Trophoblast cell (in vitro differentiated cells and primary cell): ENCODE results near the gene SPRN.

Source experiments
- DNase-seq, 2 donors: peaks; one replicate each; pipeline ENCODE4 v3.0.0-alpha.2; 2016
- H2AFZ ChIP-seq: 2 replicates; pipeline ENCODE4 v1.6.1; 2013; ENCODE audit warnings: low read length, moderate library complexity, mild to moderate bottlenecking; ENCODE audit not compliant: insufficient read depth, poor library complexity
- H2AK5ac ChIP-seq: 2 replicates; pipeline ENCODE4 v1.6.1; 2013; ENCODE audit warnings: mild to moderate bottlenecking, low read length
- H2BK120ac ChIP-seq: 2 replicates; pipeline ENCODE4 v1.6.1; 2013; ENCODE audit warnings: low read length, mild to moderate bottlenecking, moderate library complexity; ENCODE audit not compliant: insufficient read depth, poor library complexity
- H2BK12ac ChIP-seq: 2 replicates; pipeline ENCODE4 v1.6.1; 2013; ENCODE audit warnings: mild to moderate bottlenecking, low read length, moderate library complexity
- H2BK5ac ChIP-seq: 2 replicates; pipeline ENCODE4 v1.6.1; 2013; ENCODE audit warnings: low read length, low read depth, moderate library complexity, mild to moderate bottlenecking; ENCODE audit not compliant: poor library complexity
- H3K14ac ChIP-seq: 2 replicates; pipeline ENCODE4 v1.6.1; 2013; ENCODE audit warnings: mild to moderate bottlenecking, low read length
- H3K18ac ChIP-seq: 2 replicates; pipeline ENCODE4 v1.6.1; 2013; ENCODE audit warnings: mild to moderate bottlenecking, low read length
- H3K23ac ChIP-seq: 2 replicates; pipeline ENCODE4 v1.6.1; 2013; ENCODE audit warnings: low read length
- H3K27ac ChIP-seq: 2 replicates; pipeline ENCODE4 v1.5.1; 2013; ENCODE audit warnings: low read depth, mild to moderate bottlenecking, inconsistent platforms, low read length, moderate library complexity
- H3K27me3 ChIP-seq: 2 replicates; pipeline ENCODE4 v1.6.1; 2013; ENCODE audit warnings: inconsistent platforms, mild to moderate bottlenecking, low read length, moderate library complexity; ENCODE audit not compliant: insufficient read depth
- H3K36me3 ChIP-seq, 2 experiments: 1 replicate in 1 of 2; 2 replicates in 1 of 2; pipeline ENCODE4 v1.6.1; 2013; ENCODE audit warnings: low read length in 2 of 2, mild to moderate bottlenecking in 2 of 2, moderate library complexity in 1 of 2; ENCODE audit not compliant: insufficient read depth in 2 of 2, control insufficient read depth in 1 of 2
- H3K4ac ChIP-seq: 2 replicates; pipeline ENCODE4 v1.6.1; 2013; ENCODE audit warnings: low read depth, mild to moderate bottlenecking, low read length, moderate library complexity
- H3K4me1 ChIP-seq, 2 experiments: 1 replicate in 1 of 2; 2 replicates in 1 of 2; pipeline ENCODE4 v1.6.1; 2013; ENCODE audit warnings: low read length in 2 of 2, mild to moderate bottlenecking in 2 of 2, moderate library complexity in 1 of 2; ENCODE audit not compliant: insufficient read depth in 2 of 2, control insufficient read depth in 1 of 2
- H3K4me2 ChIP-seq: 2 replicates; pipeline ENCODE4 v1.6.1; 2013; ENCODE audit warnings: inconsistent platforms, mild to moderate bottlenecking, low read length, moderate library complexity
- H3K4me3 ChIP-seq: 2 replicates; pipeline ENCODE4 v1.5.1; 2013; ENCODE audit warnings: mild to moderate bottlenecking, low read depth, low read length, inconsistent platforms
- H3K79me1 ChIP-seq: one replicate; pipeline ENCODE4 v1.6.1; 2013; ENCODE audit warnings: low read length
- H3K79me2 ChIP-seq: 2 replicates; pipeline ENCODE4 v1.6.1; 2013; ENCODE audit warnings: low read length, mild to moderate bottlenecking; ENCODE audit not compliant: control insufficient read depth, insufficient read depth, poor library complexity
- H3K9ac ChIP-seq: 2 replicates; pipeline ENCODE4 v1.6.1; 2013; ENCODE audit warnings: mild to moderate bottlenecking, low read length
- H3K9me3 ChIP-seq: 2 replicates; pipeline ENCODE4 v1.6.1; 2013; ENCODE audit warnings: low read depth, mild to moderate bottlenecking, control low read depth, inconsistent platforms, low read length; ENCODE audit not compliant: insufficient read depth
- H4K12ac ChIP-seq: 2 replicates; pipeline ENCODE4 v1.6.1; 2013; ENCODE audit warnings: low read depth, mild to moderate bottlenecking, low read length, moderate library complexity
- H4K8ac ChIP-seq: 2 replicates; pipeline ENCODE4 v1.6.1; 2013; ENCODE audit warnings: low read depth, mild to moderate bottlenecking, low read length, moderate library complexity
- H4K91ac ChIP-seq: one replicate; pipeline ENCODE4 v1.6.1; 2013; ENCODE audit warnings: low read depth, mild to moderate bottlenecking, low read length, moderate library complexity
- WGBS: extraction: QIAGEN DNeasy Blood & Tissue Kit; methylation state at CpG from one replicate; pipeline ENCODE4 v1.1.7; 2013; ENCODE audit warnings: missing lambda C conversion rate; ENCODE audit not compliant: insufficient read length, insufficient coverage; ENCODE audit errors: extremely low coverage; 5-methylcytosine and 5-hydroxymethylcytosine counted together

The SPRN gene

DNA sequence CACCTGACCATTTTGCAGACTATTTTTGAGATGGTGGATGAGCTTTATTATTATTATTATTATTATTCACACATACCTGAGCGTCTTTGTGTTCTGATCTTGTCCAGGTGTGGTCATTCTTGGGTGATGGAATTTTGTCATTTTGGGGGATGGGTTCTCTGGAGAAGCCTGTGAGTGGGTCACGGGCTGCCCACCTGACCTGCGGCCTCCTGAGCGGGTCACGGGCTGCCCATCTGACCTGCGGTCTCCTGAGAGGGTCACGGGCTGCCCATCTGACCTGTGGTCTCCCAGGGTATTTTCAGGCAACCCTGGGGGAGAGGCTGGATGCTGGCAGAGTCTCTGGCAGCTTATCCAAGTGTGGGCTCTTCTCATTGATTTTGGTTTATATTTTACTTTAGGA is 36.6 kb upstream of the SPRN start:
- H3K18ac ChIP-seq = no peak overlapping the region
- no peak overlapping the region for H3K4ac ChIP-seq
- H3K4me2 ChIP-seq = no peak overlapping the region
- no peak overlapping the region for H2AFZ ChIP-seq
- no peaks in the 10 kb centered on the region for H3K79me2 ChIP-seq
- H3K4me1 ChIP-seq = no peaks in the 10 kb centered on the region
- H2BK5ac ChIP-seq = no peak overlapping the region
- H2BK120ac ChIP-seq = no peak overlapping the region
- no peaks in the 10 kb centered on the region for H3K36me3 ChIP-seq
- no CpG with 5 or more reads among the region's 7 CpGs for WGBS
- no peak overlapping the region for H3K4me3 ChIP-seq
- DNase-seq = no peak
- no peak overlapping the region for H3K14ac ChIP-seq
- H3K27ac ChIP-seq = no peak overlapping the region
- H3K23ac ChIP-seq = no peak overlapping the region
- H4K12ac ChIP-seq = no peak overlapping the region
- peaks cover 68% of the 10 kb centered on the region for H3K9me3 ChIP-seq
- H2BK12ac ChIP-seq = no peak overlapping the region
- H3K27me3 ChIP-seq = no peaks in the 10 kb centered on the region
- H3K9ac ChIP-seq = no peak overlapping the region
- H4K8ac ChIP-seq = no peak overlapping the region
- H3K79me1 ChIP-seq = no peaks in the 10 kb centered on the region
- no peak overlapping the region for H4K91ac ChIP-seq
- H2AK5ac ChIP-seq = no peak overlapping the region

DNA sequence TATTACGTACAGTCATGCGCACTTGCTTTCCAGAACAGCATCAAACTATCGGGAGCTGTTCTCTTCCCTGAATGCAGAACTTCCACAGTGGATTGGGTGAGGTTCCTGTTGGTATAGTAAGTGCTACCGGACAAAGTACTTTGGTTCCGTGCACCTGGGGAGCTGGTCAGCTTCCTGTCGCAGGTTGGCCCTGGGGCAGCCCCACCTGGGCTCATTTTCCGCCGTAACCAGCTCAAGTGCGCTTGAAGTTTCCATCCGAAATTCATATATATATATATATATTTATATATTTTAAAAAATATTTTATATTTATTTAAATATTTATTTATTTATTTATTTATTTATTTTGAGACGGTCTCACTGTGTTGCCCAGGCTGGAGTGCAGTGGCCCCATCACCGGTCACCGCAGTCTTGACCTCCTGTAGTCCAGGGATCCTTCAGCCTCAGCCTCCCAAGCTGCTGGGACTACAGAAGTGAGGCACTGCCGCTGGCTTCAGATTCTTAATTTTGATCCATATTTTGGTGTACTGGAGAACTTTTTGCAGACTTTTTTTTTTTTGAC is 35.9 kb upstream of the SPRN start:
- no peak overlapping the region for H4K8ac ChIP-seq
- H3K36me3 ChIP-seq = no peaks in the 10 kb centered on the region
- H3K14ac ChIP-seq = no peak overlapping the region
- no peaks in the 10 kb centered on the region for H3K4me1 ChIP-seq
- H3K27ac ChIP-seq = no peak overlapping the region
- H3K79me1 ChIP-seq = no peaks in the 10 kb centered on the region
- H3K79me2 ChIP-seq = no peaks in the 10 kb centered on the region
- DNase-seq = no peak
- H2AK5ac ChIP-seq = no peak overlapping the region
- no peak overlapping the region for H2BK5ac ChIP-seq
- no peak overlapping the region for H4K12ac ChIP-seq
- H3K9me3 ChIP-seq = peaks cover 69% of the 10 kb centered on the region
- H3K27me3 ChIP-seq = no peaks in the 10 kb centered on the region
- H3K23ac ChIP-seq = no peak overlapping the region
- no peak overlapping the region for H3K4ac ChIP-seq
- no peak overlapping the region for H3K9ac ChIP-seq
- no peak overlapping the region for H3K4me2 ChIP-seq
- no peak overlapping the region for H4K91ac ChIP-seq
- WGBS = no CpG with 5 or more reads among the region's 14 CpGs
- H2BK120ac ChIP-seq = no peak overlapping the region
- H2AFZ ChIP-seq = no peak overlapping the region
- H3K18ac ChIP-seq = no peak overlapping the region
- no peak overlapping the region for H2BK12ac ChIP-seq
- no peak overlapping the region for H3K4me3 ChIP-seq

DNA sequence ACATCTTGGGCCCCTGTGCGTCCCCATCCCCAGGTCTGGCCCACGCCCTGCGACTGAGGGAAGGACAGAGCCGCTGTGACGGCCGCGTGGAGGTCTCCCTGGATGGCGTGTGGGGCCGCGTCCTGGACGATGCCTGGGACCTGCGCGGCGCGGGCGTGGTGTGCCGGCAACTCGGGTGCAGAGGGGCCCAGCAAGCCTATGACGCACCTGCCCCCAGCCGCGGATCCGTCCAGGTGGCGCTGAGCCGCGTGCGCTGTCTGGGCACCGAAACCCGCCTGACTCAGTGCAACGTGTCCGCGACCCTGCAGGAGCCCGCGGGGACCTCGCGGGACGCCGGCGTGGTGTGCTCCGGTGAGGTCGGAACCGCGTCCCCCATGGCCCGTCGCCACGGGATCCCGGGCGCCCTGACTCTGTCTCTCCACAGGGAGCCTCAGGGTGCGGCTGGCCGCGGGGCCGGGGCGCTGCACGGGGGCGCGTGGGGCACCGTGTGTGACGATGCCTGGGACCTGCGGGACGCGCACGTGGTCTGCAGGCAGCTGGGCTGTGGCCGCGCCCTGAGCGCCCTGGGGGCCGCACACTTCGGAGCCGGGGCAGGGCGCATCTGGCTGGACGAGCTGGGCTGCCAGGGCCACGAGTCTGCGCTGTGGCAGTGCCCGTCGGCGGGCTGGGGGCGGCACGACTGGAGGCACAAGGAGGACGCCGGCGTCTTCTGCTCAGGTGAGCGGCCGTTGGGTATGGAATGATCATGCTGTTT is 35.2 kb upstream of the SPRN start:
- Histone ChIP-seq H3K79me1 (no peaks in the 10 kb centered on the region), H4K8ac (no peak overlapping the region), H2AFZ (no peak overlapping the region), H2BK12ac (no peak overlapping the region), H3K27ac (no peak overlapping the region), H3K79me2 (no peaks in the 10 kb centered on the region), H4K91ac (no peak overlapping the region), H3K9me3 (peaks cover 67% of the 10 kb centered on the region), H3K23ac (no peak overlapping the region), H3K4ac (no peak overlapping the region), H2BK5ac (no peak overlapping the region), H3K27me3 (no peaks in the 10 kb centered on the region), H3K4me2 (no peak overlapping the region), H2BK120ac (no peak overlapping the region), H4K12ac (no peak overlapping the region), H3K14ac (no peak overlapping the region), H3K36me3 (no peaks in the 10 kb centered on the region), H3K18ac (no peak overlapping the region), H3K4me1 (no peaks in the 10 kb centered on the region), H2AK5ac (no peak overlapping the region), H3K9ac (no peak overlapping the region), H3K4me3 (no peak overlapping the region)
- no peak for DNase-seq
- no CpG with 5 or more reads among the region's 81 CpGs for WGBS

DNA sequence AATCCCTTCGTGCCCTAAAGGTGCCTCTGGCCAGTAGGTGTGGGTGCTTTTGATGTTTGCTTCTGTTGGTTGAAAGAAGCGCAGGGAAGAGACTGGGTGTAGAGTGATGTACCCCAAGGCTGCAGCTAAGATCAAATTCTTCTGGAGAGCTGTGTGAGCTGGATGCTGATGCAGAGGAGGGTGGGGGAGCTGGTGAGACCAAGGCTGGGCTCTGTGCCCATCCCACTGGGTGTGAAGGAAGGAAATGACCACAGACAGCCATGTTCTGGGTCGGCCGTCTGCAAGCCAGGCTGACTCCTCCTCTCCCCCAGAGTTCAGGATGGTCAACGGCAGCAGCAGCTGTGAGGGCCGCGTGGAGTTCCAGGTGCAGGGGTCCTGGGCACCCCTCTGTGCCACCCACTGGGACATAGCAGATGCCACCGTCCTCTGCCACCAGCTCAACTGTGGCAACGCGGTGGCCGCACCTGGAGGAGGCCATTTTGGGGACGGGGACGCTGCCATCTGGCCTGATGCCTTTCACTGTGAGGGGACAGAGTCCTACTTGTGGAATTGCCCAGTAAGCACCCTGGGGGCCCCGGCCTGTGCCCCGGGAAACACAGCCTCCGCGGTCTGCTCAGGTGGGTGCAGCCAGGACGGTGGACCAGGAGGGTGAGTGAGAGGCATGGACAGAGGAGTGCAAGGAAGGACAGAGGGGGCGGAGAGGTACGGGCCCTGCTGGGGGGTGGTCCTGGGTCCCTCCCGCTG is 34.5 kb upstream of the SPRN start:
- H4K8ac ChIP-seq = no peak overlapping the region
- no peak overlapping the region for H2BK120ac ChIP-seq
- H3K14ac ChIP-seq = no peak overlapping the region
- peaks cover 69% of the 10 kb centered on the region for H3K9me3 ChIP-seq
- H2BK5ac ChIP-seq = no peak overlapping the region
- H3K4ac ChIP-seq = no peak overlapping the region
- no peak overlapping the region for H3K23ac ChIP-seq
- H2AK5ac ChIP-seq = no peak overlapping the region
- H4K12ac ChIP-seq = no peak overlapping the region
- WGBS = no CpG with 5 or more reads among the region's 21 CpGs
- no peak overlapping the region for H3K27ac ChIP-seq
- no peaks in the 10 kb centered on the region for H3K27me3 ChIP-seq
- H4K91ac ChIP-seq = no peak overlapping the region
- no peak overlapping the region for H3K9ac ChIP-seq
- H3K18ac ChIP-seq = no peak overlapping the region
- no peak overlapping the region for H2BK12ac ChIP-seq
- no peak overlapping the region for H3K4me2 ChIP-seq
- H3K4me3 ChIP-seq = no peak overlapping the region
- no peak overlapping the region for H2AFZ ChIP-seq
- no peaks in the 10 kb centered on the region for H3K79me1 ChIP-seq
- DNase-seq = no peak
- H3K4me1 ChIP-seq = no peaks in the 10 kb centered on the region
- no peaks in the 10 kb centered on the region for H3K36me3 ChIP-seq
- no peaks in the 10 kb centered on the region for H3K79me2 ChIP-seq
